PFSK-1 (cell line): Measurements from ENCODE around the gene PIK3R1.
A peak's percentile ranks its signal among the peaks of the same experiment; 100 is the strongest.

Experiments used
- FOXP2 ChIP-seq: optimal IDR thresholded peaks from 2 replicates; pipeline ENCODE3; 2011; ENCODE audit warnings: borderline replicate concordance, control low read depth, inconsistent platforms; ENCODE audit not compliant: insufficient read depth; ENCODE audit errors: extremely low read length, extremely low read depth
- POLR2AphosphoS5 ChIP-seq: IDR thresholded peaks from 2 replicates; pipeline ENCODE4 v1.6.1; 2012; ENCODE audit warnings: low read depth, mild to moderate bottlenecking, control low read depth, low read length, moderate library complexity
- SIN3A ChIP-seq: IDR thresholded peaks from 2 replicates; pipeline ENCODE4 v1.6.1; 2012; ENCODE audit warnings: mild to moderate bottlenecking, low read length, moderate library complexity, borderline replicate concordance; ENCODE audit not compliant: insufficient read depth
- TAF1 ChIP-seq: IDR thresholded peaks from 2 replicates; pipeline ENCODE4 v1.6.1; 2012; ENCODE audit warnings: low read length, control low read depth, borderline replicate concordance; ENCODE audit not compliant: insufficient read depth
- TF ChIP-seq, protein P1 (sequence below), 2 experiments: IDR thresholded peaks; 2 replicates each; pipeline versions ENCODE4 v1.6.1 to v1.8.0; 2011 to 2012; ENCODE audit warnings: low read depth in 2 of 2, low read length in 2 of 2, control low read depth in 1 of 2, inconsistent platforms in 1 of 2, mild to moderate bottlenecking in 1 of 2, moderate library complexity in 1 of 2; ENCODE audit not compliant: insufficient read depth in 1 of 2

The PIK3R1 gene

DNA sequence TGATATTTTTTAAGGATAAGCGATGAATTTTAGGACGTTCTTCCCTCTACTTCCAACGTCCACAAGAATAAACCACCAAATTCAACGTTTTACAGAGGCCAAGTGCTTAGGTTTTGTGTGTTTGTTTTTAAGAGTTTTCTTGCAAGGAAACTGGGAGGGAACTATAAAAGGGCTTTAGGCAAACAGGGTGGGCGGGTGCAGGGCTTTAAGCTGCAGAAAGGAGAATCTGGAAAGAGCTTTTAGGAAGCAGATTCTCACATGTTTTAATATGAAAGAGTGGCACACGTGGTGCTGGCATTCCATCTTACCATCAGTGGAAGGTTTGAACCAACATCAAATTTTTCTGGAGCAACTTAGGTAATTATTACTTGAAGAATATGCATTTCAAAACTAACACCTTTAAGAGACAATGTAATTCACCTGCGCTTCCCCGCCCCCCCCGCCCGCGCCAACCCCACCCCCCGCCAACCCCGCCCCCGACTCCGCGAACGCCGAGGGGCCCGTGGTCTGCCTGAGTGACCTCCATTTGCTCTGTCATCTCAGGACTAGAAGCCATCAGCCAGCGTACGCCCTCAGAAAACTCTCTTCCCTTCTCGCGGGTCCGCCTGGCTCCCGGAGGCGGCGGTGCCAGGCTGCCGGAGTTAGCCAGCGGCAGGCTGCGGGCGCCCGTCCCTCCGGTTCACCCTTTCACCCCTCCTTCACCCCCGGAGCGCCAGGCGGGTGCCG, 911 bp upstream of the PIK3R1 start:
- TF ChIP-seq FOXP2 = no peak
- no peak for TF ChIP-seq POLR2AphosphoS5
- TF ChIP-seq, protein P1, sequence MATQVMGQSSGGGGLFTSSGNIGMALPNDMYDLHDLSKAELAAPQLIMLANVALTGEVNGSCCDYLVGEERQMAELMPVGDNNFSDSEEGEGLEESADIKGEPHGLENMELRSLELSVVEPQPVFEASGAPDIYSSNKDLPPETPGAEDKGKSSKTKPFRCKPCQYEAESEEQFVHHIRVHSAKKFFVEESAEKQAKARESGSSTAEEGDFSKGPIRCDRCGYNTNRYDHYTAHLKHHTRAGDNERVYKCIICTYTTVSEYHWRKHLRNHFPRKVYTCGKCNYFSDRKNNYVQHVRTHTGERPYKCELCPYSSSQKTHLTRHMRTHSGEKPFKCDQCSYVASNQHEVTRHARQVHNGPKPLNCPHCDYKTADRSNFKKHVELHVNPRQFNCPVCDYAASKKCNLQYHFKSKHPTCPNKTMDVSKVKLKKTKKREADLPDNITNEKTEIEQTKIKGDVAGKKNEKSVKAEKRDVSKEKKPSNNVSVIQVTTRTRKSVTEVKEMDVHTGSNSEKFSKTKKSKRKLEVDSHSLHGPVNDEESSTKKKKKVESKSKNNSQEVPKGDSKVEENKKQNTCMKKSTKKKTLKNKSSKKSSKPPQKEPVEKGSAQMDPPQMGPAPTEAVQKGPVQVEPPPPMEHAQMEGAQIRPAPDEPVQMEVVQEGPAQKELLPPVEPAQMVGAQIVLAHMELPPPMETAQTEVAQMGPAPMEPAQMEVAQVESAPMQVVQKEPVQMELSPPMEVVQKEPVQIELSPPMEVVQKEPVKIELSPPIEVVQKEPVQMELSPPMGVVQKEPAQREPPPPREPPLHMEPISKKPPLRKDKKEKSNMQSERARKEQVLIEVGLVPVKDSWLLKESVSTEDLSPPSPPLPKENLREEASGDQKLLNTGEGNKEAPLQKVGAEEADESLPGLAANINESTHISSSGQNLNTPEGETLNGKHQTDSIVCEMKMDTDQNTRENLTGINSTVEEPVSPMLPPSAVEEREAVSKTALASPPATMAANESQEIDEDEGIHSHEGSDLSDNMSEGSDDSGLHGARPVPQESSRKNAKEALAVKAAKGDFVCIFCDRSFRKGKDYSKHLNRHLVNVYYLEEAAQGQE (IDR thresholded peaks at IDR 0.05; ENCODE audit: insufficient read depth in 1 of 2, low read depth in 2 of 2, low read length in 2 of 2) = no peak
- TF ChIP-seq TAF1 = no peak
- no peak for TF ChIP-seq SIN3A

DNA sequence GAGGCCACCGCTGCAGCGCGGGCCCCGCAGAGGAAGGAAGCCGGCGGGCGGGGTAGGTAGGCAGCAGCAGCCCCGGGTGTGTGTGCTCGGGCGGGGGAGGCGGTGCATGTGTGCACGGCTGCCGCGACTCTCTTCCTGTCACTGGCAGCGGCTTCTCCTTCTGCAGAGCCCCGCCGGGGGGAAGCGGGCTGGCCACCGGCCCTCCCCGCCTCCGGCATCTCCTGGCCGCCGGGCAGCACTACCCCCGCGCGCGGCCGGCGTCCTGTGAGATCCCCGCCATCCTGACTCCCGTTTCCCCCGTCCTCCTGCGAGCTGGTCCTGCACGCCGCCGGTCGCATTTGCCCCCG, 315 bp downstream of the PIK3R1 start:
- TF ChIP-seq, protein P1 (IDR thresholded peaks at IDR 0.05; ENCODE audit: insufficient read depth in 1 of 2, low read depth in 2 of 2, low read length in 2 of 2) = no peak
- TF ChIP-seq SIN3A = no peak
- no peak for TF ChIP-seq FOXP2
- TF ChIP-seq POLR2AphosphoS5 = no peak
- TF ChIP-seq TAF1 = no peak

DNA sequence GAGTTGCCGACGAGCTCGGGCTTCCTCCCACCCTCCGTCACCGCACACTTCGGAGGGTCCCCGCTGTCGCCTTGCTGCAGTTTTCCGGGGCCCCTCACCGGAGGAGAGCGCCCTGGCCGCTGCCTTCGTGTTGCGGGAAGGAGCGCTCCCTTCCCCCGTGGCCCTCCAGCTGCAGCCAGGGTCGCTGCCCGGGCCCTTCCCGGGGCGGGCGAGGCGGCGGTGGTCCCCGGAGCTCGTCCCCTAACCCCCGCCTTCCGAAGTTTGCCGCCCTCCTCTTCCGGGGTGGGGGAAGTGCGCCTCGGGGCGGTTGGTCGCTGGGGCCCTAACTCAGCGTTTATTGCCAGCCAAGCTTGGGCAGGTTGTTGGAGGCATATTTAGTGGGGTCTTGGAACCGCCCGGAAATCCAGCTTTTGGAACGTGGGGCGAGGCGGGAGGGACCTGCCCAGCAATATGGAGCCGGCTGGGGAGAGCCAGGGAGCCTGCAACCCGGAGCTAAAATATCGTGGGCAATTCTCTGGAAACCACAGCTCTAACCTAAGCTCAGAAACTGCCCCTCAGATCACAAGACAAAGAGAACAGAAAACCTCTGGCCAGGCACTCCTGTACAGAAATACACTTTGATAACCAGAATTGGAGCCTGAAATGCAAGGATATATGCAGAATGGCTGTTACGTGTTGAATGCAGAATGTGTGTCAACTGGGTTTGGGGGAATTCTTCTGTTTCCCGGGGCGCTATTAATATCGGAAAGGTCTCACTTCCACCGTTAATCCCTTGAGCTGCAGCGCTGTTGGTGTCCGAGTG, 890 bp downstream of the PIK3R1 start:
- TF ChIP-seq FOXP2 (no peak), SIN3A (peak; percentile 34; the same call in 1 of the 2 replicates)

DNA sequence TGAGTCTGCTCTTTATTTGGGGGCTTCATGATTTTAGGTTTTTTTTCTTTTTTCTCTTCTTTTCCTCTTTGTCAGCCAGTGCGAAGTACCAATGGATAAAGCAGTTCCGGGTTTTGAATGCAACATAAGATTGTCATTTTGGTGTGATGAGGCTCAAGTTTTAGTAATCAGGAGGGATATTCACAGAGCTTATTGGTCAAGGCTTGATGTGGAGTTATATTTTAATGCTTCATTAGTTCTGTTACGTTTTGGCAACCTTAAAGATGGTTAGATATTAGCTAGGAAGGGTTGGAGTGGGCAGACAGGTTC, 1.4 kb downstream of the PIK3R1 start:
- TF ChIP-seq POLR2AphosphoS5 (no peak), TAF1 (no peak), FOXP2 (no peak), SIN3A (no peak)
- TF ChIP-seq, protein P1 (IDR thresholded peaks at IDR 0.05; ENCODE audit: insufficient read depth in 1 of 2, low read depth in 2 of 2, low read length in 2 of 2) = no peak

DNA sequence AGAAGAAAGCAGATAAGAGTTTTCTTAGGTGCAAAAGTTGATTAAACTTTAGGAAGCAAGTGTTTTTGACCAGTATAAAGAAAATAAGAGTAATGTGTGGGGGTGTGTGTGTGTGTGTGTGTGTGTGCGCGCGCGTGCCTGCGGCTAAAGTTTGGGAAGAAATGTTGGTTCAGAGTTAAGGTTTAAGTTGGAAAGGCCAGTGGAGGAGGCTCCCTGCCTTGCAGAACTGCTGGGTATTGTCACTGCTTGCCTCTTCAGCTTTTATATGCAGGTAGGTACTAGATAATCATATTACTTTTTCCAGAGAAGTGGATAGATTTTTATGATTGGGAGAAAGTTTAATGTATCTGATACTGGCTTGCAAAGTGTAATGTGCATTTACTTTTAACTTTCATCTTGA, 2.0 kb downstream of the PIK3R1 start:
- no peak for TF ChIP-seq POLR2AphosphoS5
- no peak for TF ChIP-seq TAF1
- no peak for TF ChIP-seq FOXP2
- no peak for TF ChIP-seq SIN3A
- TF ChIP-seq, protein P1 (IDR thresholded peaks at IDR 0.05; ENCODE audit: insufficient read depth in 1 of 2, low read depth in 2 of 2, low read length in 2 of 2) = no peak
